Measurements from ENCODE around the gene CACNA2D4. TPM values are rescaled to one million over a fixed set of nuclear protein-coding genes. Genes with fewer than 3 reads are reported as not detected.

CACNA2D4 gene
- total and polyA plus RNA-seq, 2 of the 13 experiments (the other 11 are each of a cell fraction or from before 2014, with no cell fraction given) = 14.2 to 136 TPM

GRCh38 chr12:1931642-1932041, 13.2 kb upstream of the CACNA2D4 start:
- Histone ChIP-seq H4K20me1 (ENCODE audit: insufficient read depth, low read length) (no peaks in the 10 kb centered on the region), H3K9ac (ENCODE audit: insufficient read depth, low read depth, low read length) (no peak overlapping the region), H3K4me2 (ENCODE audit: low read depth, low read length) (no peak overlapping the region), H3K27ac (ENCODE audit: extremely low read length, insufficient read depth, low read length) (no peak overlapping the region), H3K79me2 (ENCODE audit: insufficient read depth, low read length) (no peaks in the 10 kb centered on the region), H3K4me1 (ENCODE audit: insufficient read depth, low read length) (no peaks in the 10 kb centered on the region; the same call in 1 of the 2 replicates), H3K9me3 (ENCODE audit: low read length) (no peaks in the 10 kb centered on the region), H3K36me3 (replicated peaks in 1 of 2; ENCODE audit: control insufficient read depth in 1 of 2, insufficient read depth in 2 of 2, low read length in 2 of 2) (no peaks in the 10 kb centered on the region; a peak in 1 of 5 replicates), H3K27me3 (ENCODE audit: control insufficient read depth in 1 of 2, insufficient read depth in 2 of 2, low read length in 2 of 2) (peaks cover 0 to 28% of the 10 kb centered on the region in 2 experiments; a peak in 4 of 5 replicates), H3K4me3 (replicated peaks in 1 of 3; ENCODE audit: insufficient read depth in 1 of 3, low read depth in 2 of 3, low read length in 3 of 3) (no peak overlapping the region), H2AFZ (ENCODE audit: low read length) (no peak overlapping the region)
- ChIA-PET POLR2A (no interaction called here), CTCF (ENCODE audit: low intra/inter-chr PET ratio, low total read pairs) (no interaction called here)
- FAIRE-seq = no peak
- DNase-seq (ENCODE audit: low spot score) = no peak
- no peak for ATAC-seq
- WGBS (ENCODE audit: low lambda C conversion rate) = 75% methylated on average over 9 of the region's 9 CpGs
- no TSS peak for BruUV-seq (replicated peaks)
- in situ Hi-C loops (cut with HindIII; ENCODE audit: extremely low pct_ligation_motif_present, low pct_unique_long_range_greater_than_20kb) (no loop called here), intact Hi-C loops (cut with micrococcal nuclease; ENCODE audit: unreplicated experiment) (no loop called here)
- TF ChIP-seq TCF7L2 (IDR thresholded peaks at IDR 0.05; ENCODE audit: low read depth, low read length) = no peak

- intact Hi-C loops (cut with micrococcal nuclease; ENCODE audit: unreplicated experiment) = no loop called here
- DNase-seq (ENCODE audit: low spot score) (no peak), ATAC-seq (no peak), FAIRE-seq (no peak)
- in situ Hi-C loops (cut with HindIII; ENCODE audit: extremely low pct_ligation_motif_present, low pct_unique_long_range_greater_than_20kb) = no loop called here
- H3K9me3 ChIP-seq (ENCODE audit: low read length) = no peaks in the 10 kb centered on the region
- no peak overlapping the region for H3K4me2 ChIP-seq (ENCODE audit: low read depth, low read length)
- no TSS peak for BruUV-seq (replicated peaks)
- CTCF ChIA-PET (ENCODE audit: low intra/inter-chr PET ratio, low total read pairs) = no interaction called here
- POLR2A ChIA-PET = no interaction called here
- no peaks in the 10 kb centered on the region for H3K79me2 ChIP-seq (ENCODE audit: insufficient read depth, low read length)
- H3K4me1 ChIP-seq (ENCODE audit: insufficient read depth, low read length) = no peaks in the 10 kb centered on the region; the same call in 1 of the 2 replicates
- H3K9ac ChIP-seq (ENCODE audit: insufficient read depth, low read depth, low read length) = no peak overlapping the region
- 0 out of 2 replicates have a peak, but pooled peaks have one; percentile 17 for TF ChIP-seq MNT (IDR thresholded peaks at IDR 0.05)
- TF ChIP-seq ZNF317 (CRISPR knock-in tag; IDR thresholded peaks at IDR 0.05) = no peak
- TF ChIP-seq ZNF263 (CRISPR knock-in tag; IDR thresholded peaks at IDR 0.05) = peak; percentile 92
- no peak overlapping the region for H3K4me3 ChIP-seq (replicated peaks in 1 of 3; ENCODE audit: insufficient read depth in 1 of 3, low read depth in 2 of 3, low read length in 3 of 3)
- H3K36me3 ChIP-seq (replicated peaks in 1 of 2; ENCODE audit: control insufficient read depth in 1 of 2, insufficient read depth in 2 of 2, low read length in 2 of 2) = no peaks in the 10 kb centered on the region; a peak in 1 of 5 replicates
- no peaks in the 10 kb centered on the region for H4K20me1 ChIP-seq (ENCODE audit: insufficient read depth, low read length)
- H3K27ac ChIP-seq (ENCODE audit: extremely low read length, insufficient read depth, low read length) = no peak overlapping the region
- peaks cover 0 to 34% of the 10 kb centered on the region in 2 experiments; a peak in 4 of 5 replicates for H3K27me3 ChIP-seq (ENCODE audit: control insufficient read depth in 1 of 2, insufficient read depth in 2 of 2, low read length in 2 of 2)
- 47% methylated on average over 21 of the region's 27 CpGs for WGBS (ENCODE audit: low lambda C conversion rate)
- H2AFZ ChIP-seq (ENCODE audit: low read length) = no peak overlapping the region
These were observed 12.5 kb upstream of the CACNA2D4 start for GRCh38 chr12:1930803-1931597.
